ENCODE data around the gene SLFNL1.

GRCh38 chr1:40969445-40969844, 52.1 kb downstream of the SLFNL1 start:
- TF ChIP-seq FOXA1 (IDR thresholded peaks at IDR 0.05) (no peak), ELF4 (IDR thresholded peaks at IDR 0.05) (no peak), HDGF (IDR thresholded peaks at IDR 0.05; ENCODE audit: borderline replicate concordance) (no peak), FOXM1 (IDR thresholded peaks at IDR 0.05; ENCODE audit: borderline replicate concordance) (no peak), NFRKB (IDR thresholded peaks at IDR 0.05) (no peak), FOXK2 (IDR thresholded peaks at IDR 0.05) (no peak), ZNF384 (IDR thresholded peaks at IDR 0.05) (no peak), SP1 (IDR thresholded peaks at IDR 0.05) (no peak), CTBP1 (IDR thresholded peaks at IDR 0.05; ENCODE audit: borderline replicate concordance) (no peak)

Data from HEK293T (cell line).